Head of caudate nucleus (tissue), 42 donors: ENCODE results near the gene SLAMF1.
"Not testable (repeated sequence)": the region's sequence is repeated elsewhere in the genome, so short reads cannot be mapped to it uniquely, and the experiment has no call there.

ENCODE experiments used
- DNase-seq, 42 donors: peaks; one replicate each; pipeline versions ENCODE4 v3.0.0 to v3.0.0-alpha.2; 2020 to 2021; ENCODE audit warnings: mixed read lengths in 7 of 42
- intact Hi-C: fragments of 100-400 bp; cut with DNase I; formaldehyde crosslinking; loops from one replicate; pipeline ENCODE4 v1.15.0; 2022

Gene SLAMF1

GRCh38 chr1:160610569-160611242, 36.1 kb downstream of the SLAMF1 start:
- no peak for DNase-seq
- intact Hi-C loops = no loop called here

- intact Hi-C loops = loop anchor here (5.0 kb wide), 1 partner anchor 182 kb away; no protein-coding TSS in a partner anchor
- DNase-seq = no peak
Measured at GRCh38 chr1:160608941-160609340, 37.9 kb downstream of the SLAMF1 start.

GRCh38 chr1:160608514-160608913, 38.3 kb downstream of the SLAMF1 start:
- intact Hi-C loops = loop anchor here (5.0 kb wide), 1 partner anchor 181 kb away; no protein-coding TSS in a partner anchor
- no peak for DNase-seq

- intact Hi-C loops = loop anchor here (5.0 kb wide), 1 partner anchor 181 kb away; no protein-coding TSS in a partner anchor
- no peak for DNase-seq
Measured at GRCh38 chr1:160608057-160608456, 38.8 kb downstream of the SLAMF1 start.

- DNase-seq = no peak
- intact Hi-C loops = loop anchor here (5.0 kb wide), 1 partner anchor 180 kb away; no protein-coding TSS in a partner anchor
Measured at GRCh38 chr1:160607672-160608032, 39.2 kb downstream of the SLAMF1 start.

GRCh38 chr1:160607011-160607671, 39.7 kb downstream of the SLAMF1 start:
- DNase-seq = peak in 32 of 42 donors; percentile 4 to 77 (median 42)
- intact Hi-C loops = loop anchor here (5.0 kb wide), 1 partner anchor 180 kb away; no protein-coding TSS in a partner anchor

- no peak for DNase-seq
- intact Hi-C loops = loop anchor here (5.0 kb wide), 1 partner anchor 179 kb away; no protein-coding TSS in a partner anchor
Measured at GRCh38 chr1:160606611-160607010, 40.2 kb downstream of the SLAMF1 start.

GRCh38 chr1:160605792-160606479, 40.9 kb downstream of the SLAMF1 start:
- DNase-seq = no peak

GRCh38 chr1:160605205-160605604, 41.6 kb downstream of the SLAMF1 start:
- intact Hi-C loops = loop anchor here (5.0 kb wide), 1 partner anchor 178 kb away; no protein-coding TSS in a partner anchor
- DNase-seq = no peak

More at GRCh38 chr1:160605792-160606479, 40.9 kb downstream of the SLAMF1 start:
- intact Hi-C loops = loop anchor here (5.0 kb wide), 1 partner anchor 179 kb away; no protein-coding TSS in a partner anchor

GRCh38 chr1:160597705-160598104, 49.1 kb downstream of the SLAMF1 start:
- DNase-seq = no peak
- intact Hi-C loops = no loop called here

GRCh38 chr1:160597051-160597450, 49.8 kb downstream of the SLAMF1 start:
- intact Hi-C loops = no loop called here
- no peak for DNase-seq

GRCh38 chr1:160590488-160590887, 56.4 kb downstream of the SLAMF1 start:
- no peak for DNase-seq
- intact Hi-C loops = no loop called here

- intact Hi-C loops = no loop called here
- no peak for DNase-seq
Measured at GRCh38 chr1:160588468-160588867, 58.4 kb downstream of the SLAMF1 start.

- intact Hi-C loops = no loop called here
- no peak for DNase-seq
Measured at GRCh38 chr1:160584784-160585183, 62.1 kb downstream of the SLAMF1 start.

- intact Hi-C loops, DNase-seq: not testable (repeated sequence)
Measured at GRCh38 chr1:160582976-160583375, 63.9 kb downstream of the SLAMF1 start.

GRCh38 chr1:160581961-160582360, 64.9 kb downstream of the SLAMF1 start:
- DNase-seq = no peak
- intact Hi-C loops = no loop called here

- intact Hi-C loops = no loop called here
- DNase-seq = no peak
Measured at GRCh38 chr1:160580221-160580812, 66.5 kb downstream of the SLAMF1 start.

- DNase-seq = no peak
- intact Hi-C loops = no loop called here
Measured at GRCh38 chr1:160579216-160579701, 67.6 kb downstream of the SLAMF1 start, which contains the start of gene CD84. Gene CD84 (minus strand): TSS chr1:160579496. CDS start chr1:160579437, 59 bp downstream.
